Activated CD8-positive, alpha-beta T cell treated with anti-CD3 and anti-CD28 coated beads for 36 hours (primary cell): Measurements from ENCODE around the gene HPCAL1. TPM values are rescaled to one million over a fixed set of nuclear protein-coding genes. Genes with fewer than 3 reads are reported as not detected.
A peak's percentile ranks its signal among the peaks of the same experiment; 100 is the strongest.

Experiments
- ATAC-seq: fragments of 200-7000 bp; cut with Tn5 transposase; one replicate; pipeline ENCODE4 v1.10.0; 2021; ENCODE audit warnings: mild to moderate bottlenecking, moderate library complexity
- CTCF ChIA-PET: fragments of 350-600 bp; sonication (Branson Sonifier 250); formaldehyde crosslinking; loops from one replicate; lab custom pipeline; 2021; ENCODE audit warnings: antibody characterized with exemption; lab: Charles Lee
- POLR2A ChIA-PET: fragments of 350-600 bp; sonication (Branson Sonifier 250); formaldehyde crosslinking; loops from one replicate; lab custom pipeline; 2021; ENCODE audit warnings: antibody characterized with exemption; lab: Charles Lee
- DNase-seq: peaks from one replicate; pipeline ENCODE4 v3.0.0-alpha.2; 2020
- H3K27ac Mint-ChIP-seq: one replicate; pipeline ENCODE4 v1.8.0; 2021; ENCODE audit warnings: mild to moderate bottlenecking, mixed read lengths
- H3K27me3 Mint-ChIP-seq: one replicate; pipeline ENCODE4 v1.8.0; 2021; ENCODE audit warnings: mixed read lengths
- H3K36me3 Mint-ChIP-seq: one replicate; pipeline ENCODE4 v1.8.0; 2021; ENCODE audit warnings: low read depth, mixed read lengths
- H3K4me1 Mint-ChIP-seq: one replicate; pipeline ENCODE4 v1.8.0; 2021; ENCODE audit warnings: low read depth, mixed read lengths
- H3K4me3 Mint-ChIP-seq: one replicate; pipeline ENCODE4 v1.8.0; 2021; ENCODE audit warnings: mild to moderate bottlenecking, moderate library complexity, mixed read lengths
- H3K9me3 Mint-ChIP-seq: one replicate; pipeline ENCODE4 v1.8.0; 2021; ENCODE audit warnings: mixed read lengths
- intact Hi-C: fragments of 100-400 bp; cut with micrococcal nuclease; formaldehyde crosslinking; loops from one replicate; pipeline ENCODE4 v1.10.0; 2022
- total RNA-seq, 2 experiments: library from RNA; stranded (reverse); gene quantifications; one replicate each; pipeline ENCODE4 v1.2.3, GENCODE V29; 2021
- TF ChIP-seq, protein P1 (sequence below): fragments of 200-600 bp; IDR thresholded peaks from one replicate; pipeline ENCODE4 v1.8.0; 2022; ENCODE audit warnings: antibody characterized with exemption, mild to moderate bottlenecking

Gene HPCAL1
- total RNA-seq, 2 experiments from 2014 or later: 166 to 170 TPM

DNA sequence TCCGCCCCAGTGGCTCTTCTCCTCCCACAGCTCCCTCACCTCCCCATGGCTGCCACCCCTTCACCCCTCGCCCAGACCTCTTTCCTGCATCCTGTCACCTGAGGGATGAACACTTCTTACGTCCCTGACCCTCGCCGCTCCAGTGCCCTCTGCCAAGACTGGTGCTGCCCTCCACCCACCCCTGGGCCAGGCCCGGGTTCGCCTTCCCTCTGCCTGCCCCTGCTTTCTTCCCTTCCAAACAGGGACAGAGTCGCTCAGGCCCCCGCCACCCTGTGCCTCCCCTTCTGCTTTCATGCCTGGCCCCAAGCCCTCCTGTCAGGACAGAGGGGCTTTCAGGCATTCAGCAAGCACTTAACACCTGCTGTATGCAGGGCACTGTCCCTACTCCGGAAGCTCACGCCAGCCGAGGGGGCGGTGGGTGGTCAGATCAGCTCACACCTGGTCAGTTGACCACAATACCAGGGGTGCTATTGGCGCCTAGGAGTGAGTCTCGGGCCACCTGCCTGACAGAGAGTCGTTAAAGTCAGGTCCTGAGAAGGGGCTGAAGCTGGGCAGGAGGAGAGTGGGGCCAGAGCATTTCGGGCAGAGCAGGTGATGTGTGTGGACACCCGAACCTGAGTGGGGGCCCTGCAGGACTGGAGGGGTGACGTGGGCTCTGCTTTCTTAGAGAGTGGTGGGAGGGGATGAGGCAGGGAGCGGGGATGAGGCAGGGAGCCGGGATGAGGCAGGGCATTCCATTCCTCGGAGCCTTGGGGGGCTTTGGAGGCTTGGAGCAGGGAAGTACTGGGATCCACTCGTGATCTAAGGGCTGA, 26.0 kb upstream of the HPCAL1 start:
- intact Hi-C loops: no loop called here
- Mint-ChIP-seq H3K9me3 (no peaks in the 10 kb centered on the region), H3K4me1 (peaks cover 12% of the 10 kb centered on the region), H3K36me3 (no peaks in the 10 kb centered on the region), H3K4me3 (no peak overlapping the region), H3K27ac (no peak overlapping the region), H3K27me3 (no peaks in the 10 kb centered on the region)
- DNase-seq (no peak), ATAC-seq (no peak)
- POLR2A ChIA-PET: interaction anchor here (0.5 kb wide), 1 partner anchor 29 kb away, joined by 3 read pairs; no protein-coding TSS in a partner anchor
- TF ChIP-seq, protein P1, sequence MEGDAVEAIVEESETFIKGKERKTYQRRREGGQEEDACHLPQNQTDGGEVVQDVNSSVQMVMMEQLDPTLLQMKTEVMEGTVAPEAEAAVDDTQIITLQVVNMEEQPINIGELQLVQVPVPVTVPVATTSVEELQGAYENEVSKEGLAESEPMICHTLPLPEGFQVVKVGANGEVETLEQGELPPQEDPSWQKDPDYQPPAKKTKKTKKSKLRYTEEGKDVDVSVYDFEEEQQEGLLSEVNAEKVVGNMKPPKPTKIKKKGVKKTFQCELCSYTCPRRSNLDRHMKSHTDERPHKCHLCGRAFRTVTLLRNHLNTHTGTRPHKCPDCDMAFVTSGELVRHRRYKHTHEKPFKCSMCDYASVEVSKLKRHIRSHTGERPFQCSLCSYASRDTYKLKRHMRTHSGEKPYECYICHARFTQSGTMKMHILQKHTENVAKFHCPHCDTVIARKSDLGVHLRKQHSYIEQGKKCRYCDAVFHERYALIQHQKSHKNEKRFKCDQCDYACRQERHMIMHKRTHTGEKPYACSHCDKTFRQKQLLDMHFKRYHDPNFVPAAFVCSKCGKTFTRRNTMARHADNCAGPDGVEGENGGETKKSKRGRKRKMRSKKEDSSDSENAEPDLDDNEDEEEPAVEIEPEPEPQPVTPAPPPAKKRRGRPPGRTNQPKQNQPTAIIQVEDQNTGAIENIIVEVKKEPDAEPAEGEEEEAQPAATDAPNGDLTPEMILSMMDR: no peak
- CTCF ChIA-PET: interaction anchor here (0.7 kb wide), 1 partner anchor 135 kb away, joined by 3 read pairs; no protein-coding TSS in a partner anchor

DNA sequence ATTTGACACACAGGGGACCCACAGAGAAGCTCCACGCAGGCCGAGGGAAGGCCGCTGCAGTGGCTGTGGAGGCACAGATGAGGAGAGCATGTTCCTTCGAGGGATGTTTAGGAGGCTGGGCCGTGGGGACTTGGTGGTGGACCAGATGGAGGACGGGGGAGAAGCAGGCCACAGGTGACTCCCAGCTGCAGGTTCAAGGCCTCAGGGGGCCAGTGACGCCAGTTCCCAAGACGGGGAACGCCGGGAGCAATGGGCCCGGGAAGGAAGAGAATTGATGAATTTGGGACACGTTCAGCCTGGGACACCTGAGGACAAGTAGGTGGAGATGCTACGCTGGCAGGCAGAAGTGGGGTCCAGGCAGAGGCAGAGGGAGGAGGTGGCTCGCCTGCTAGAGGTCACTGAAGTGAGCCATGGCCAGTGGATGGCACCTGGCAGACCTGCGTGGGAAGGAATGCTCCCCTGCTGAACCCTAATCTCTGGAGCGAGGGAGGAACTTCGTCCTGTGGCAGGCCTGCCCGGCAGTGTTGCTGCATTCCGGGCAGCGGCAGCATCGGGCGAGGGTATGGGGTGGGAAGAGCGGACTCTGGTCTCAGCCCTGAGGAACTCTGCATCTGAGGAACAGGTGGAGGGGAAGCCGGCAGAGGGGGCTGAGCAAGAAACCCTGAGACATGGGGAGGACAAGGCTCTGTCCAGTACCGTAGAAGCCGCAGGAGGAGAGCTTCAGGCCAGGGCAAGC, 25.2 kb upstream of the HPCAL1 start:
- Mint-ChIP-seq H3K4me3 (no peak overlapping the region), H3K36me3 (no peaks in the 10 kb centered on the region), H3K27me3 (no peaks in the 10 kb centered on the region), H3K9me3 (no peaks in the 10 kb centered on the region), H3K27ac (peak overlapping the region; percentile 17), H3K4me1 (peaks cover 12% of the 10 kb centered on the region)
- TF ChIP-seq, protein P1: no peak
- DNase-seq: no peak
- ChIA-PET POLR2A (interaction anchor here (0.5 kb wide), 1 partner anchor 28 kb away, joined by 3 read pairs; no protein-coding TSS in a partner anchor), CTCF (interaction anchor here (2.2 to 3.9 kb wide), 2 partner anchors 131 to 158 kb away, joined by 7 to 20 read pairs; no protein-coding TSS in a partner anchor)
- intact Hi-C loops: no loop called here
- no peak for ATAC-seq

GRCh38 chr2:10278029-10278762, 24.5 kb upstream of the HPCAL1 start:
- intact Hi-C loops: no loop called here
- no peak overlapping the region for H3K4me3 Mint-ChIP-seq
- H3K36me3 Mint-ChIP-seq: no peaks in the 10 kb centered on the region
- ATAC-seq (peak; percentile 72), DNase-seq (peak; percentile 74)
- H3K4me1 Mint-ChIP-seq: peaks cover 14% of the 10 kb centered on the region
- TF ChIP-seq, protein P1: no peak
- POLR2A ChIA-PET: no interaction called here
- H3K27ac Mint-ChIP-seq: peak overlapping the region; percentile 17
- H3K27me3 Mint-ChIP-seq: no peaks in the 10 kb centered on the region
- no peaks in the 10 kb centered on the region for H3K9me3 Mint-ChIP-seq
- CTCF ChIA-PET: interaction anchor here (1.5 to 3.9 kb wide), 3 partner anchors 20 to 157 kb away, joined by 5 to 20 read pairs (median 7); no protein-coding TSS in a partner anchor

GRCh38 chr2:10278763-10279471, 23.8 kb upstream of the HPCAL1 start:
- intact Hi-C loops: no loop called here
- POLR2A ChIA-PET: no interaction called here
- CTCF ChIA-PET: interaction anchor here (1.5 to 3.9 kb wide), 4 partner anchors 20 to 207 kb away, joined by 3 to 20 read pairs (median 6); no protein-coding TSS in a partner anchor
- H3K4me1 Mint-ChIP-seq: peaks cover 19% of the 10 kb centered on the region
- DNase-seq (no peak), ATAC-seq (no peak)
- no peaks in the 10 kb centered on the region for H3K36me3 Mint-ChIP-seq
- TF ChIP-seq, protein P1: no peak
- H3K4me3 Mint-ChIP-seq: no peak overlapping the region
- H3K9me3 Mint-ChIP-seq: no peaks in the 10 kb centered on the region
- no peaks in the 10 kb centered on the region for H3K27me3 Mint-ChIP-seq
- H3K27ac Mint-ChIP-seq: peak overlapping the region; percentile 7
